NCI-H1105 (cell line): ENCODE measurements around the gene DDX52.

Experiments used
- DNase-seq: peaks from one replicate; lab custom pipeline; 2025; lab: John Stamatoyannopoulos, UW

Gene DDX52

GRCh38 chr17:37574427-37574826 lies 68.8 kb downstream of the DDX52 start:
- DNase-seq = no peak

GRCh38 chr17:37571674-37572073 lies 71.6 kb downstream of the DDX52 start:
- DNase-seq = no peak

GRCh38 chr17:37570527-37571093 lies 72.6 kb downstream of the DDX52 start:
- DNase-seq = no peak

- DNase-seq = no peak
Observed at GRCh38 chr17:37568350-37569053, 74.7 kb downstream of the DDX52 start.

DNA sequence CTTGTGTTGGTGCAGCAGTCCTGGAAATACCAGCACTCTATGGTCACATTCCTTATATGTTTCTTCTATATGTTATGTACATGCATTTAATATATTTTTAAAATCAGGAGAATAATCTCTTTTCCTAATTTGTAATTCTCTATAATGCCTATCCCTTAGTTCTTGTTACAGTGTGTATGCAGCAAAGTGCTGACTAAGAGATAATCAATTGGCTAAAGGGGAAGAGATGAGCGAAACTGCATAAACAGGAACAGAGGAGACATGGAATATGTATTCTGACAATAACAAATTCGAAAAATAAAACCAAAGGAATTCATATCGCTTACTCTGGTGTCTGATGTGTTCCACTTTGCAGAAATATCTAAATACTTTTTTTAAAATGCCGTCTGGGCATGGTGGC lies 75.7 kb downstream of the DDX52 start:
- no peak for DNase-seq

GRCh38 chr17:37567137-37567536 lies 76.1 kb downstream of the DDX52 start:
- DNase-seq = no peak

- no peak for DNase-seq
Observed at GRCh38 chr17:37564252-37564651, 79.0 kb downstream of the DDX52 start.

DNA sequence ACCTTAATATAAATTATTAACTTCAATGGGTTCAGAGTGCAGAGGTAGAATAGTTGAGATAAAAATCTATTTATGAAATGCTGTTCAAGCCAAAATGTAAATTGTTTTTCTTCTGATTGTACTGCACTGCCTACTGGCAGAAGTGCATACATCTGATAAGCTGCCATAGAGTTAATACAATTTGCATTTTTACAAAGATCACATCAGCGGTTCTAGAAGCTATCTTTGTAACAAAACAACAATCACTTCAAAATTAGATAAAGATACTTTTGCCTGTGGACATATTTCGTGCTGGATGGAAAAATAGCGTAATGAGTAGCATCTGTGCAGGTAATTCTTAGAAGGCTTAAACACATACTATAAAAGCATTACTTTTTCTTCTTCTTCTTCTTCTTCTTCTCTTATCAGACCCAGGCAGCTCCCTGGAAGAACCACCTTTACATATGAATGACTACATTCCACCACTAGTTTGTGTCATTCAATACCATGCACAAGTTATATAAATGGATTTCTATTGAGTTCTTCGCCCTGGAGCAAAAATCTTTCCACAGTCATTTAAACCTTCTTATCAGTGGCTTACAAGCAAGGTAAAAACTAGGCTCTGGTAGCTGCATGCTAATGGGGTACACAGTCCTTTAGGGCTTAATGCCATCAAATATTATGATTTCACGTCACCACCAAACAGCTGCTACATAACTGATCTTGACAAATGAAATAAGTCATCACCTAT lies 81.1 kb downstream of the DDX52 start:
- DNase-seq = no peak
